Left forelimb (tissue), 1 donor: Measurements from ENCODE around the gene SLC25A52.
"Not testable (repeated sequence)": the region's sequence is repeated elsewhere in the genome, so short reads cannot be mapped to it uniquely, and the experiment has no call there.

Experiments
- DNase-seq: peaks from one replicate; pipeline ENCODE4 v3.0.0-alpha.2; 2018; ENCODE audit warnings: low spot score

Gene SLC25A52

DNA sequence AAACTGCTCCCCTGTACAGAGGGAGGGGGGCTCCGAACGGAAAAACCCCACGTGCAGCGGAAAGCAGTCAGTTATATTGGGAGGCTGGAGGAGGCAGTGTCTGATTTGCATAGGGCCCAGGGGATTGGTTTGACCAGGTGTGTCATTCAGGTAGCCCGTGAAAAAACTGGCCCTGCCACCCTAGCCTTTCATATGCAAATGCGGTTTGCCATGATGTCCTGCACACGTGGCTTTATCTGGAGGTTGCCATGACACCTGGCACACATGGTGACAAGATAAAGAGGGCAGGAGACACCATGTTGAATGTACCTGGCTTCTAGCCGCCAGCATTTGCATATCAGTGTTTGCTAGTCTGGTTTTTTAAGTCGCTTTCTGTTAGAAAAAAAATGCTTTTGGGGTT is 20.5 kb downstream of the SLC25A52 start:
- no peak for DNase-seq

DNA sequence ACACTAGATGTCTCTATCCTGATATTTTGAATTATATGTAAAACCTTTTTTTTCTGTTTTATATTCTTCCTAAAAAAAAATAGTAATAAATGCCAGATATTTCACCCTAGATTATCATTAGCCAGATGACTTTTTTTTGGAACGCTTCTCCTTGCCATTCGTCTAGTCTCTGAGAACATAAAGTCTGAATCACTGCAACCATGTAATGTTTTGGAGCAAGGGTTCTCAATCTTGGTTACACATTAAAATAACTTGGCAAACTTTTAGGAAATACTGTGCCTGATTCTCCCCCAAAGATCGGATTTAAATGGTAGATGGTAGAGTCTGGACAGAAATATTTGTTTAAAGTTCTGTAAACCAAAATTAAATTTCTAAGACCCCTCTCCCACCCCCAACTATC is 21.0 kb downstream of the SLC25A52 start:
- no peak for DNase-seq

DNA sequence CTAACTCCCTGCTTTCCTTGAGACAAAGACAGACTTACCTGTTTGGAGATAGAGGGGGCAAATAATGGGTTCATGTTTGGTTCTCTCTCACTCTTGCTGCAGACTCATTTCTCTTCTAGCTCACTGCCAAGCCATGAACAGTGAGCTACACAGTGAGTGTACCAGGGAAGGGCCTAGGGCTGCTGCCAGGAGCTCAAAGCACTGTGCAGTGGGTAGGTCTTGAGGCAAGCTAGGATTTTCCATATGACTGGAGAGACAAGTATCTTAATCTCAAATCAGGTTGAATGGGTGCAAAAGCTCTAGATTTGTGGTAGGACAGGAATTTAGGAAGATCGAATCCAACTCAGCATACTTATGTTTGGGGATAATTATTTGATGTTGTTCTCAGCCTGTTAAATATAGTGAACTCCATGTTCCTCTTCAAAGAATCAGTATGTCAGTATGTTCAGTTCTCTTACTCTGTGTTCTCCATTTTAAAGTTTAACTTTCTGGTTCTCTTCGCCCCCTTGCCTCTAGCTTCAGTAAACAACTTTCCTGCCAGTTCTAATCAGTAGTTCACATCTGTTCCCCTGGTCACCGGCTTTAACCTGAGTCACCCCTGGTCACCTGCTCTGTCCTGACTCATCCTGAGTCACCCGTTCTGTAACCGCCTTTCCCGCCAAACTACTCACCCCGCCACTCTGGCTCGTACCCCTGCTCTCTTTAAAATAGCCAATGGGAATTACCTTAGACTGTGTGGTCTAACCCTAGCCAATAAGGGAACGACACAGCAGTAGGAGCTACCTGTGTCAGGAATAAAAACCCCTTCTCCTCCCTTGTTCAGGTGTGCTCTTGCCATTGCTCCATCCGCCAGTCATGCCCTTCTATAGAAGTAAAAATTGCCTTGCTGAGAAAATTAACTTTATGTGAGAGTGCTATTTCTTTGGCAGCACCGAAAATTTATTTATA is 21.9 kb downstream of the SLC25A52 start:
- no peak for DNase-seq

DNA sequence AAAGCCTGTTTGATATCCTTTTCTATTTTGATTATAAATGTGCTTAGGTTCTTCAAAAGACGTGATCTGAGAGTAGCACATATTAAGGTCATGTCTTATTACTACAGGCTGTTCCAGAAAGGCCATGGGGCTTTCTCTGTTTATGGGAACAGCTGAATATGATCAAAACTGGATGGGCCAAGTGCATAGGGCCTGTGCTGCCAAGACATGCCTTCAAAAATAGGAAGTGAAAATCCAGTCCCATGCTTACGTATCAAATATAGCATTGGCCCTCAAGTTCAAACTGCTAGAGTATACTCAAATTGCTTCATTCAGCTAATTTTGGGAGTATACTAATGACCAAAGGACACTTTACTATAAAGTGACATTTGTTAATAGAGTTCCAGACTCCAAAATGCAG is 24.1 kb downstream of the SLC25A52 start:
- no peak for DNase-seq

DNA sequence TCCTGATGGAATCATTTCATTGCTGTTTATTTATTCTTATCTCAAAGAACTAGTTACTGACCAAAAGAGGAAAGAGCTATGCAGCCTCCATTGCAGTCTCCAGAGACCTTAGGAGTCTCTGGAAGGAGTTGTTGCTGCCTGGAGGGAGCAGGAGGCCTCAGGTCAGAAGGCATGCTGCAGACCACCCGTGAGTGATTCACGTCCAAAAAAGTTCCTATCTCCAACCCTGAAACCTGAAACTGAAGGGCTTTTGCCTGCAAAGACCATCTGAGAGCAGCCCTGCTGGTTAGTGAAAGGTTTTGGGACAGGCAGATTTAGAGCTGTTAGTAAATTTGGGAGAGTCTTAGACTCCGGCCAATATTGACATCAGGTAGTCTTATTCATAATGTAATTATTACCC is 29.1 kb downstream of the SLC25A52 start:
- no peak for DNase-seq

DNA sequence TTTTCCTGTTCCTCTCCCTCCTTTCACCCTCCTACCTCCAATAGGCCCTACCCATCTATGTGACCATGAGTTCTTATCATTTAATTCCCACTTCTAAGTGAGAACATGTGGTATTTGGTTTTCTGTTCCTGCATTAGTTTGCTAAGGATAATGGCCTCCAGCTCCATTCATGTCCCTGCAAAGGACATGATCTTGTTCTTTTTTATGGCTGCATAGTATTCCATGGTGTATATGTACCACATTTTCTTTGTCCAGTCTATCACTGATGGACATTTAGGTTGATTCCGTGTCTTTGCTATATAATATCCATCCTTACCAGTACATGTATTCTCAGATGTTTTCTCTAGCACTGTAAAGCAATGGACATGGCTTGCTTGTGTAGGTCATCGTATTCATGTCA is 31.5 kb downstream of the SLC25A52 start:
- DNase-seq = not testable (repeated sequence)

DNA sequence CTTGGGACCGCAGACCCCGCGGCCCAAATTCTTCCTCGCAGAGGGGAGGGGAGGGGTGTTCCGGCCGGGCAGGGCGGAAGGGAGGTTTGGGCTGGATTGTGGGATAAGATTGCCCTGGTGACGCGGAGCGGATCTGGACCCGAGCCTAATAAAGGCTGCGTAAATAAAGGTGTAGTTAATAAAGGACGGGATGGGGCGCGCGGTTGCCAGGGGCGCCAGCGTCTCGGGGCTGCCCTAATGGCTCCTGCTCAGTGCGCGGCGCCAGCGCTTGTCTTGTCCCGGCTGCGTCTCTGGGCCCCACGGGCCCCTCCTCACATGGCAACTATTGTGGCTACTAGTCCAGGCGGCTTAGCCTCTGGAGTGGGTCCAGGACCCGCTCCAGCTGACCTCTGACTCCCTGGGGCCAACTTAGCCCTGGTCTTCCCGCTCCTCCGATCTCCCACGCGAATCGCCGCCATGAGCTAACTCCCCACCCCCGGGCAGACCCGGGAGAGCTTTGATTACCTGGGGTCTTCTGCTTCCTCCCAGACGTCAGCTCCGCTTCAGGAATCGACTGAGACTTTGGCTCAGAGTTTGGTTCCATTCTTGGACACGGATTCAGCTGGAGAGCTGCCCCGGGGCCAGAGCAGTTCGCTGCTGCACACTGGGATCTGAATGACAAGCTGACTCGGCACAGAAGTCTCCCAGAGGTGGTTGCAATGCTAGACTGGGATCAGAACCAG is 36.5 kb downstream of the SLC25A52 start:
- DNase-seq = no peak

DNA sequence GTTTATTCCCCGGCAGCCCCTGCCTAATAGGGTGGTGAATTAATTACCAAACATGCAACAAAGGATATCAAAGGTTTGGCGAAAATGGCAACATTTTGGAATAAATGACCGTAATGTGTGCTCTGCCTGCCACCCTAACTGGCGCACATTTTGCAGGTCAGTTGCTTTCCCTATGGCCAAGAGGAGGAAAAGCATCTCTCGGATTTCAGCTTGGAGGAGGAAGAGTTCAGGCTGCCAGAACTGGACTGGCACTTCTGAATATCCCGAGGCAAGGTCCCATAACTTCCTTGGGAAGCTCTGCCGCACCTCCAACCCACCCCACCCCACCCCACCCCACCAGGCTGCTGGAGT is 37.1 kb downstream of the SLC25A52 start:
- no peak for DNase-seq

DNA sequence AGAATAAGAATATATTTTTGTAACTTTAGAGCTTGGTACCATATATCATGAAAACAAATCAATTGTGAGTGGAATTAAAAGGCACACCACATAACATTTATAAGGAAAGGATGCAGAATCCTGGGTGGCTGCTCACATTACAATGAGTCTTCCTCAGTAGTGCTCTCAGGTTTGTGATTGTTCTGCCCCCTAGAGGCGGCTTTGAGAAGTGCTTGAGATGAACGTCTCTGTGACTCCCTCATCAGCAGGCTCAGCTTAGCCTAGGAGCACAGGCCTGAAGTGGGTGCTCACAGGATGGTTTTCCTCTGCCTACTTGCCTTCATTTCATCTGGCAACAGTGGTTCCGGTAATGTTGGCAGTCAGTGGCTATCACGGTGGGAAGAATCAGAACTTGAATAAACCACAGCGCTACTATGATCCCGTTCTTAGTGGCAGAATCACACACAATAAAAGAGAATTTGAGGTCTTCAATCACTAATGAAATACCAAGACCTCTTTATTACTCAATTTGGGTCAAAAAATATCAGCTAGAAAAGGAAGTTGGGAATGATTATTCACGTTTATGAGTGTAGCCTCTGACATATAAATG is 38.2 kb downstream of the SLC25A52 start:
- DNase-seq = peak; percentile 73

DNA sequence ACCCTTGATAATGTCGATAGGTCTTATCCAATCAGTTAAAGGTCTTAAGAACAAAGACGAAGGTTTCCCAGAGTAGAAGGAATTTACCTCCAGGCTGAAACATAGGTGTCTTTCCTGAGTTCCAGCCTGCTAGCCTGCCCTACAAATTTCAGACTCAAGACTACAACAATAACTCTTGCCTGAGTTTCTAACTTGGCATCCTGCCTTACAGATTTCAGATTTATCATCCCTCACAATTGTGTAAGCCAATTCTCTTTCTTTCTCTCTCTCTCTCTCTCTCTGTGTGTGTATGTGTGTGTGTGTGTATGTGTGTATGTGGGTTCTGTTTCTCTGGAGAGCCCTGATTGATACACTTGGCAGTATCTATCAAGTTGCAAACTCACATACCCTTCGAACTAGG is 39.1 kb downstream of the SLC25A52 start:
- DNase-seq = no peak

DNA sequence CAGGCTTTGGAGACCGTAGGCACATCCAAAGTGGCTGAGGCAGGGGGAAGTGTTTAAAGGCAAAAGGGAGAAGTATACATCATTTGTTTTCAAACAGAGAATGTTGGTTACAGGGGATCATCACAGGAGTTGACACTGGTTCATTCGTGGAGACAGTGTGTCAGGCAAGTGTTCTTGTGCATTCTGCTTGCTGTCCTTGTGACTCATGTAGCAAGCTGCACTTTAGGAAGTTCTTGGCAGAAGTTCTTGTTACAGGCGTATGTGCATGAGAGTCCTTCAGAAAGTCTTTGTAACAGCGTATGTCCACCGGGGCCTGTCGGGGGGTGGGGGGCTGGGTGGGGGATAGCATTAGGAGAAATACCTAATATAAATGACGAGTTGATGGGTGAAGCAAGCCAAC is 39.8 kb downstream of the SLC25A52 start:
- no peak for DNase-seq

DNA sequence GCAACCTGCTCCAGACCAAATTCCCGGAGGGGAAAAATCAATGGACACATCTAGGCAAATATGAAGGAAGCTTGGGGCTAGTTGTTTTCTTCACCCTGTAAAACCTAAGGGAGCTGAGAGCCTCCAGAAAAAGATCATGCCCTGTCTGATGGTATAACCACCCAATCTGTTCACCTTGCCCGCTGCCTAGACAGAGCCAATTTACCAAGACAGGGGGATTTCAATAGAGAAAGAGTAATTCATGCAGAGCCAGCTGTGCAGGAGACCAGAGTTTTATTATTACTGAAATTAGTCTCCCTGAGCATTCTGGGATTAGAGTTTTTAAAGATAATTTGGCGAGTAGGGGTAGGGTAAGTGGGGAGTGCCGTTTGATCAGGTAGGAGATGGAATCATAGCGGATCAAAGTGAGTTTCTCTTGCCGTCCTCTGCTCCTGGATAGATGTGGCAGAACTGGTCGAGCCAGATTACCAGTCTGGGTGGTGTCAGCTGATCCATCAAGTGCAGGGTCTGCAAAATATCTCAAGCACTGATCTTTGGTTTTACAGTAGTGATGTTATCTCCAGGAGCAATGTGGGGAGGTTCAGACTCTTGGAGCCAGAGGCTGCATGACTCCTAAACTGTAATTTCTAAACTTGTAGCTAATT is 41.2 kb downstream of the SLC25A52 start:
- DNase-seq = no peak

DNA sequence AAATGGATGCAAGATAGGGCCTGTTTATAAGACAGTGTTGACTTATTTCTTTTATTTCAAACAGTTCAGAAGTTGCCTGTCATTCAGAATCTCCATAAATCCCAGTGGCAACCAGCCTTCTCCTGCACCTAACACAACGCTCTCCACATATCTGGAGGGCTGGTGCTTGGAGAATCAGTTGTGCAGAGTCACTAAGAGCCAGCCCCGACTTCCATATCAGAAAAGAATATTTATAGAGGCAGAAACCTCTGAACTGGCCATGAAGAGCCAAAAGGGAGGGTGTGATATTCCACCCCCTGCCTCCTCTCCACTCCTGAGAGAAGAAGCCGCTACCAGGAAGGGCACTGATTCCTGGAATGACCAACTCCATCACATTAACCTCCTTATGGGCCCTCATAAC is 42.3 kb downstream of the SLC25A52 start:
- DNase-seq = no peak

DNA sequence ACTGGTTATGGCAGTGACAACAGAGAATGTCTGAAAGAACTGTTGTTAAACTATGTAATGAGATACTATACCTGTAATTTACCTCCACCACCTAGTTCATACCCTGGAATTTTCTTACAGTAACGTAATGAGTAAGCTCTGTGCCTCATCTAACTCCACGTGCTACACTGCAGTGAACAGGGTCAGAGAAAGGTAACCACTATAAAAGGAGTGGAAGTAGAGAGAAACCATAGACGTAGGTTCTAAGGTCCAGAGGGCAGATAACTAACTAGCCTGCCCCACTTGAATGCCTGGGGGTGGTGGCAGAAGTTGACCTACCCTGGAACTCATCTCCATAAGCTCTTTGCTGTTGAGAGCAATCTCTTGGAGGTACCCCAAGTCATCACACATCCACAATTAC is 44.3 kb downstream of the SLC25A52 start:
- DNase-seq = no peak

DNA sequence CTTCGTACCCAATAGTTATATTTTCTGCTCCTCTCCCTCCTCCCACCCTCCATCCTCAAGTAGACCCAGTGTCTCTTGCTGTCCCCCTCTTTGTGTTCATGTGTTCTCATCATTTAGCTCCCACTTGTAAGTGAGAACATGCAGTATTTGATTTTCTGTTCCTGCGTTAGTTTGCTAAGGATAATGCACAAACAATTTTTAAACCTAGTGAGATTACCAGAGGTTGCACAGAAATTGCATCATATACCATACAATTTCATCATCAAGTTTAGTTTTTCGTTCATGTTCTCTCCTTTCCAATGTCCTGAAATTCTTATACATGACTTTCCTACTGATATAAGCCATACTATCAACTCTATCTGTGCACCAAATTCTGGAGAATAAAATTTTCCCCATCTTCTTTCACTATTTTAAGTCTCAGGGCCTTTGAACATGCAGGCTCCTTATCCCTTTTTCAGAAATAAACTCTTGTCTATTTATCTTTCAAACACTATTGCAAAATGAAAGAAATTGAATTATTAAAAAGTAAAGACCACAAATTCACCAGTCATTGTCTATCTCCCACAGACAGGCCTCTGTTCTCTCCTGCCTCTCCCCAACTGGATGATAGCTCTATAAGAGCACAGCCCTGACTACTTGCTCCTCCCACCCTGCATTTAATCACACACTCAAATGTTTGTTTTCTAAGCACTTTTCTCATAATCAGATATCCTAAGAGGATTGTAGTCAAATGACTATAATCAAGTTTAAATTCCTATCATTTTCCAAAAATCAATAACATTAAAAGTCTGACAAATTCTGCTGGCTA is 49.1 kb downstream of the SLC25A52 start:
- no peak for DNase-seq

DNA sequence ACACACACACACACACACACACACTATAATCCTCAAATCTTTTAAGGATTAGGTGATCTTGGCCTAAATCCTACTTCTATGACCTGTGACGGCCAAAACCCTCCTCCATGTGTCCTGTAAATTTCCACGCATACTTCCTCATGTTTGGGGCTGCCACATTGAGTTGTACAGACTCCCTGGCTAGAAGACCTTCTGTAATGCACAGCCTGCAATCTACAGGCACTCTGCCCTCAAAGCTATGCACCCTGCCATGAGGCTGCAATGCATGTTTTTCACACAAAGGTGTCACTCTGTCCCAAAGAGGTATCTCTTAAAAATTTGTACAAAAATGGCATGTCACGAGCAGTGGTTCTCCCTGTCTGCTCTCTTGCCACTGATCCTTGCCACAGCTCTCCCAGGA is 49.9 kb downstream of the SLC25A52 start:
- no peak for DNase-seq
